NCI-H446 treated with DMSO at 0.1 percent for 48 hours (cell line): ENCODE data around the gene IGFBP5.

Source experiments
- DNase-seq: peaks from one replicate; lab custom pipeline; 2025; lab: John Stamatoyannopoulos, UW

Gene IGFBP5

GRCh38 chr2:216664593-216665034, 30.7 kb downstream of the IGFBP5 start:
- no peak for DNase-seq

- DNase-seq = no peak
Observed at GRCh38 chr2:216663846-216664245, 31.5 kb downstream of the IGFBP5 start.

- DNase-seq = no peak
Observed at GRCh38 chr2:216663106-216663505, 32.2 kb downstream of the IGFBP5 start.

- no peak for DNase-seq
Observed at GRCh38 chr2:216661639-216662375, 33.5 kb downstream of the IGFBP5 start.

- DNase-seq = no peak
Observed at GRCh38 chr2:216661051-216661450, 34.3 kb downstream of the IGFBP5 start.

- DNase-seq = no peak
Observed at GRCh38 chr2:216660496-216660895, 34.9 kb downstream of the IGFBP5 start.

- no peak for DNase-seq
Observed at GRCh38 chr2:216659276-216659675, 36.1 kb downstream of the IGFBP5 start.

- no peak for DNase-seq
Observed at GRCh38 chr2:216658757-216659156, 36.6 kb downstream of the IGFBP5 start.

- DNase-seq = no peak
Observed at GRCh38 chr2:216657980-216658379, 37.4 kb downstream of the IGFBP5 start.

- no peak for DNase-seq
Observed at GRCh38 chr2:216657086-216657855, 38.1 kb downstream of the IGFBP5 start.

GRCh38 chr2:216654528-216655052, 40.8 kb downstream of the IGFBP5 start:
- DNase-seq = no peak

- DNase-seq = no peak
Observed at GRCh38 chr2:216653931-216654365, 41.4 kb downstream of the IGFBP5 start.

GRCh38 chr2:216653093-216653799, 42.1 kb downstream of the IGFBP5 start:
- DNase-seq = no peak

GRCh38 chr2:216652566-216652965, 42.8 kb downstream of the IGFBP5 start:
- DNase-seq = no peak

GRCh38 chr2:216651351-216651881, 43.9 kb downstream of the IGFBP5 start:
- no peak for DNase-seq

- no peak for DNase-seq
Observed at GRCh38 chr2:216650626-216651257, 44.6 kb downstream of the IGFBP5 start.

GRCh38 chr2:216649574-216649973, 45.8 kb downstream of the IGFBP5 start:
- no peak for DNase-seq

GRCh38 chr2:216648105-216648504, 47.2 kb downstream of the IGFBP5 start:
- DNase-seq = no peak

- DNase-seq = no peak
Observed at GRCh38 chr2:216646116-216646515, 49.2 kb downstream of the IGFBP5 start.

GRCh38 chr2:216645636-216645950, 49.8 kb downstream of the IGFBP5 start:
- no peak for DNase-seq

- no peak for DNase-seq
Observed at GRCh38 chr2:216644842-216645635, 50.3 kb downstream of the IGFBP5 start.
